ENCODE results near the gene ADORA3. TPM values are rescaled to one million over a fixed set of nuclear protein-coding genes. Genes with fewer than 3 reads are reported as not detected.
A peak's percentile ranks its signal among the peaks of the same experiment; 100 is the strongest.

The ADORA3 gene
- total and polyA plus RNA-seq, 4 donors = 3.4 to 13.4 (median 7.4) TPM

DNA sequence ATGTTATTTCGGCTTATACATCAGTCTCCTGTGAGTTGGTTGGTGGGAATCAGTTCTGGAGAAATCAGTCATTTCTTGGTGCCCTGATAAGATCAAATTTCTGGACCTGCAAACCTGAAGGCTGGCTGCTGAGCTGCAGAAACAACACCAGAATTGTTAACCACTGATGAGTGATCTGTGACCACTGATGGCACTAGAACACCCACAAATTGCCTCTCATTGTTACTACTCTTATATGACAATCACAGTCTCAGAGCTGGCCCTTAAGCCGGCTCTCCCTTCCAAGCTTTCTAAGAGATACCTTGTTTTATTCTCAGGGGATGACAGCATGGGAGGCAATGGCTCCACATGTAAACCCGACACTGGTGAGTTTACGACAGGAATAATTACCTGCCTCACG, 27.7 kb downstream of the ADORA3 start:
- peaks cover 0 to 4% of the 10 kb centered on the region in 2 donors for H3K36me3 ChIP-seq (ENCODE audit: control insufficient read depth in 1 of 2, insufficient read depth in 2 of 2, low read length in 1 of 2)
- H3K4me3 ChIP-seq (ENCODE audit: low read length in 2 of 2) = no peak overlapping the region
- H3K27ac ChIP-seq (ENCODE audit: low read depth in 1 of 2, low read length in 2 of 2) = no peak overlapping the region
- intact Hi-C loops (cut with DNase I) = no loop called here
- no peaks in the 10 kb centered on the region for H3K27me3 ChIP-seq (ENCODE audit: control insufficient read depth in 1 of 2, insufficient read depth in 2 of 2, low read length in 1 of 2)
- ATAC-seq (ENCODE audit: low FRiP score) = no peak
- H3K9me3 ChIP-seq (ENCODE audit: control insufficient read depth, low read length) = no peaks in the 10 kb centered on the region
- H3K4me1 ChIP-seq (ENCODE audit: control insufficient read depth in 1 of 2, insufficient read depth in 2 of 2, low read length in 2 of 2) = peaks cover 0 to 2% of the 10 kb centered on the region in 2 donors
- WGBS, 2 donors = 89 to 95% methylated on average over 5 of the region's 5 CpGs
- no peak for DNase-seq

DNA sequence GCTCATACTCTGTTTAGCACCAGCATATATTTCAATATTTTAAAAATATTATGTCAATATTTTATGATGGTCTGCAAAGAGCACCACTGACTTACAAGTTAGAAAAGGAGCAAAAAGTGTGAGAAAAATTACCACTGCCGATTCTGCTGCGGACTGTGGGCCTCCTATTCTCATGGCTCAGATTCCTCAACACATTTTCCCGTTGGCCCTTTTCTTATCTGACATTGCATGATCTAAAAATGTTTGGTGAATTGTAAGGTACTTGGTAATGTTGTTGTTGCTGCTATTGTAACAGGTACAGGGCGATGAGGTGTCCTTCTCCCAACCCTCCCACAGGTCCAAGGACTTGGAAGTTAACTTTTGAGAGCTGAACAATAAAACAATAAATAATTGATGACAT, 28.9 kb downstream of the ADORA3 start:
- no peak for DNase-seq
- ATAC-seq (ENCODE audit: low FRiP score) = no peak
- Histone ChIP-seq H3K9me3 (ENCODE audit: control insufficient read depth, low read length) (no peaks in the 10 kb centered on the region), H3K36me3 (ENCODE audit: control insufficient read depth in 1 of 2, insufficient read depth in 2 of 2, low read length in 1 of 2) (peaks cover 1 to 7% of the 10 kb centered on the region in 2 donors), H3K27ac (ENCODE audit: low read depth in 1 of 2, low read length in 2 of 2) (no peak overlapping the region), H3K4me3 (ENCODE audit: low read length in 2 of 2) (peak overlapping the region in 1 of 2 donors; percentile 26), H3K27me3 (ENCODE audit: control insufficient read depth in 1 of 2, insufficient read depth in 2 of 2, low read length in 1 of 2) (no peaks in the 10 kb centered on the region), H3K4me1 (ENCODE audit: control insufficient read depth in 1 of 2, insufficient read depth in 2 of 2, low read length in 2 of 2) (peaks cover 0 to 2% of the 10 kb centered on the region in 2 donors)
- intact Hi-C loops (cut with DNase I) = no loop called here
- 72 to 76% methylated on average over 4 of the region's 4 CpGs for WGBS, 2 donors

DNA sequence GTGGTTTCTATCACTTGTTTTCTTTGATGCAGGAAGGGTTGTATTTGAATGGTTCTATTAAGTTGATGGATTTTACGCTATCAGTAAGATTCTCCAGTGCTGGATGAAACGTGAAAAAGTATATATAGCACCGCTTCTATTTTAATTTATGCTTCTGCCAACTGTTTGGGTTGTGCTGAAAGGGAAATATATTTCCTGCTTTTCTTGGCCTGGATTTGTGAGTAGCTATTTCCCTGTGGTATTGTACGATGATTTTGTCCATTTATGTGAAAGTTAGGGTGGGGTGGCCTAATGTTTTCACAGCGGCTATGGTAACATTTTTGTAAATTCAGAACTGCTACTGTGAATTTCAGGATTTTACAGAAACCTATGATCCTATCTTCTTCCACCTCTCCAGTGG, 29.3 kb downstream of the ADORA3 start:
- Histone ChIP-seq H3K36me3 (ENCODE audit: control insufficient read depth in 1 of 2, insufficient read depth in 2 of 2, low read length in 1 of 2) (peaks cover 3 to 7% of the 10 kb centered on the region in 2 donors), H3K27ac (ENCODE audit: low read depth in 1 of 2, low read length in 2 of 2) (no peak overlapping the region), H3K9me3 (ENCODE audit: control insufficient read depth, low read length) (no peaks in the 10 kb centered on the region), H3K4me1 (ENCODE audit: control insufficient read depth in 1 of 2, insufficient read depth in 2 of 2, low read length in 2 of 2) (peaks cover 0 to 2% of the 10 kb centered on the region in 2 donors), H3K27me3 (ENCODE audit: control insufficient read depth in 1 of 2, insufficient read depth in 2 of 2, low read length in 1 of 2) (no peaks in the 10 kb centered on the region), H3K4me3 (ENCODE audit: low read length in 2 of 2) (peak overlapping the region in 1 of 2 donors; percentile 39)
- ATAC-seq (ENCODE audit: low FRiP score) (no peak), DNase-seq (no peak)
- intact Hi-C loops (cut with DNase I) = no loop called here
- WGBS, 2 donors = 8 to 10% methylated on average over 5 of the region's 5 CpGs

GRCh38 chr1:111471538-111471937, 31.9 kb downstream of the ADORA3 start:
- intact Hi-C loops (cut with DNase I) = no loop called here
- peaks cover 0 to 2% of the 10 kb centered on the region in 2 donors for H3K4me1 ChIP-seq (ENCODE audit: control insufficient read depth in 1 of 2, insufficient read depth in 2 of 2, low read length in 2 of 2)
- DNase-seq (no peak), ATAC-seq (ENCODE audit: low FRiP score) (no peak)
- no peaks in the 10 kb centered on the region for H3K9me3 ChIP-seq (ENCODE audit: control insufficient read depth, low read length)
- no peak overlapping the region for H3K27ac ChIP-seq (ENCODE audit: low read depth in 1 of 2, low read length in 2 of 2)
- H3K27me3 ChIP-seq (ENCODE audit: control insufficient read depth in 1 of 2, insufficient read depth in 2 of 2, low read length in 1 of 2) = no peaks in the 10 kb centered on the region
- H3K36me3 ChIP-seq (ENCODE audit: control insufficient read depth in 1 of 2, insufficient read depth in 2 of 2, low read length in 1 of 2) = peaks cover 5 to 6% of the 10 kb centered on the region in 2 donors
- no peak overlapping the region for H3K4me3 ChIP-seq (ENCODE audit: low read length in 2 of 2)
- WGBS, 2 donors = 94 to 96% methylated on average over 3 of the region's 3 CpGs

- ATAC-seq (ENCODE audit: low FRiP score) (peak; percentile 63), DNase-seq (peak in 1 of 2 donors; percentile 82)
- intact Hi-C loops (cut with DNase I) = no loop called here
- no peaks in the 10 kb centered on the region for H3K9me3 ChIP-seq (ENCODE audit: control insufficient read depth, low read length)
- no peak overlapping the region for H3K4me3 ChIP-seq (ENCODE audit: low read length in 2 of 2)
- peaks cover 5 to 6% of the 10 kb centered on the region in 2 donors for H3K36me3 ChIP-seq (ENCODE audit: control insufficient read depth in 1 of 2, insufficient read depth in 2 of 2, low read length in 1 of 2)
- 75 to 76% methylated on average over 3 of the region's 3 CpGs for WGBS, 2 donors
- H3K4me1 ChIP-seq (ENCODE audit: control insufficient read depth in 1 of 2, insufficient read depth in 2 of 2, low read length in 2 of 2) = peaks cover 0 to 2% of the 10 kb centered on the region in 2 donors
- H3K27me3 ChIP-seq (ENCODE audit: control insufficient read depth in 1 of 2, insufficient read depth in 2 of 2, low read length in 1 of 2) = no peaks in the 10 kb centered on the region
- H3K27ac ChIP-seq (ENCODE audit: low read depth in 1 of 2, low read length in 2 of 2) = no peak overlapping the region
These were observed 32.4 kb downstream of the ADORA3 start for GRCh38 chr1:111471012-111471411.

GRCh38 chr1:111470596-111470995, 32.8 kb downstream of the ADORA3 start:
- Histone ChIP-seq H3K27me3 (ENCODE audit: control insufficient read depth in 1 of 2, insufficient read depth in 2 of 2, low read length in 1 of 2) (no peaks in the 10 kb centered on the region), H3K4me1 (ENCODE audit: control insufficient read depth in 1 of 2, insufficient read depth in 2 of 2, low read length in 2 of 2) (peaks cover 0 to 2% of the 10 kb centered on the region in 2 donors), H3K27ac (ENCODE audit: low read depth in 1 of 2, low read length in 2 of 2) (no peak overlapping the region), H3K4me3 (ENCODE audit: low read length in 2 of 2) (no peak overlapping the region), H3K9me3 (ENCODE audit: control insufficient read depth, low read length) (no peaks in the 10 kb centered on the region), H3K36me3 (ENCODE audit: control insufficient read depth in 1 of 2, insufficient read depth in 2 of 2, low read length in 1 of 2) (peaks cover 5 to 6% of the 10 kb centered on the region in 2 donors)
- ATAC-seq (ENCODE audit: low FRiP score) (no peak), DNase-seq (no peak)
- 83 to 94% methylated on average over 5 of the region's 5 CpGs for WGBS, 2 donors
- intact Hi-C loops (cut with DNase I) = no loop called here

- Histone ChIP-seq H3K4me1 (ENCODE audit: control insufficient read depth in 1 of 2, insufficient read depth in 2 of 2, low read length in 2 of 2) (peaks cover 0 to 2% of the 10 kb centered on the region in 2 donors), H3K36me3 (ENCODE audit: control insufficient read depth in 1 of 2, insufficient read depth in 2 of 2, low read length in 1 of 2) (peaks cover 5 to 6% of the 10 kb centered on the region in 2 donors), H3K27ac (ENCODE audit: low read depth in 1 of 2, low read length in 2 of 2) (no peak overlapping the region), H3K9me3 (ENCODE audit: control insufficient read depth, low read length) (no peaks in the 10 kb centered on the region), H3K4me3 (ENCODE audit: low read length in 2 of 2) (no peak overlapping the region), H3K27me3 (ENCODE audit: control insufficient read depth in 1 of 2, insufficient read depth in 2 of 2, low read length in 1 of 2) (no peaks in the 10 kb centered on the region)
- ATAC-seq (ENCODE audit: low FRiP score) = no peak
- intact Hi-C loops (cut with DNase I) = no loop called here
- no peak for DNase-seq
These were observed 33.9 kb downstream of the ADORA3 start for GRCh38 chr1:111469539-111469938.

DNA sequence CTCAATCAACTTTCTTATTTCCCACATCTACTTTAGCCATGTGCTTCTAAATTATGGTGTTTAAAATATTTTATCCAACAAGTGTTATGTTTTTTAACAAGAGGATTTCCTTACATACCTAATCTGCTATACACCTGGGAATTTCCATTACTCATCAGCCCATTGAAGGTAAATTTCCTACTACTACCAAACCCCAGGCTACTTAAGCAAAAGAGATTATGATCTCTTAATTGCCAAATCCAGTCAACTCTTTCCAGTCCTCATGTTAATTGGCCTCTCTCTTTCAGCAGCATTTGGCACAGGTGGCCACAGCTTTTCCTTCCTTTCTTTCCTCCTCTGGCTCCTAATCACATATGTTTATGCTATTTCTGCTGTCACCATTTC, 34.7 kb downstream of the ADORA3 start:
- H3K27ac ChIP-seq (ENCODE audit: low read depth in 1 of 2, low read length in 2 of 2) = no peak overlapping the region
- intact Hi-C loops (cut with DNase I) = no loop called here
- no peaks in the 10 kb centered on the region for H3K27me3 ChIP-seq (ENCODE audit: control insufficient read depth in 1 of 2, insufficient read depth in 2 of 2, low read length in 1 of 2)
- H3K9me3 ChIP-seq (ENCODE audit: control insufficient read depth, low read length) = no peaks in the 10 kb centered on the region
- no peak for DNase-seq
- no peak overlapping the region for H3K4me3 ChIP-seq (ENCODE audit: low read length in 2 of 2)
- ATAC-seq (ENCODE audit: low FRiP score) = no peak
- H3K36me3 ChIP-seq (ENCODE audit: control insufficient read depth in 1 of 2, insufficient read depth in 2 of 2, low read length in 1 of 2) = peaks cover 5 to 6% of the 10 kb centered on the region in 2 donors
- peaks cover 0 to 2% of the 10 kb centered on the region in 2 donors for H3K4me1 ChIP-seq (ENCODE audit: control insufficient read depth in 1 of 2, insufficient read depth in 2 of 2, low read length in 2 of 2)

GRCh38 chr1:111467865-111468716, 35.3 kb downstream of the ADORA3 start:
- Histone ChIP-seq H3K36me3 (ENCODE audit: control insufficient read depth in 1 of 2, insufficient read depth in 2 of 2, low read length in 1 of 2) (peaks cover 5 to 6% of the 10 kb centered on the region in 2 donors), H3K27ac (ENCODE audit: low read depth in 1 of 2, low read length in 2 of 2) (no peak overlapping the region), H3K9me3 (ENCODE audit: control insufficient read depth, low read length) (no peaks in the 10 kb centered on the region), H3K27me3 (ENCODE audit: control insufficient read depth in 1 of 2, insufficient read depth in 2 of 2, low read length in 1 of 2) (no peaks in the 10 kb centered on the region), H3K4me3 (ENCODE audit: low read length in 2 of 2) (no peak overlapping the region), H3K4me1 (ENCODE audit: control insufficient read depth in 1 of 2, insufficient read depth in 2 of 2, low read length in 2 of 2) (no peaks in the 10 kb centered on the region)
- no peak for ATAC-seq (ENCODE audit: low FRiP score)
- intact Hi-C loops (cut with DNase I) = no loop called here
- WGBS, 2 donors = 79 to 85% methylated on average over 2 of the region's 2 CpGs
- DNase-seq = no peak

Measured in aorta (tissue), 5 donors.